Peyer's patch (tissue), 4 donors: Measurements from ENCODE around the gene SMKR1.

Experiments used
- POLR2A ChIP-seq, 2 donors: fragments of 450-650 bp; IDR thresholded peaks; one replicate each; pipeline ENCODE4 v1.5.1; 2017; ENCODE audit warnings: antibody characterized with exemption in 2 of 2, mild to moderate bottlenecking in 2 of 2, moderate library complexity in 2 of 2
- TF ChIP-seq, protein P1 (sequence below), 6 experiments: fragments of 450-650 bp in 4 of 6; fragments of 200-600 bp in 2 of 6; sonication (generic) in 1 of 6; IDR thresholded peaks; one replicate each; pipeline ENCODE4 v1.5.1; 2017 to 2019; ENCODE audit warnings: antibody characterized with exemption in 6 of 6, mild to moderate bottlenecking in 3 of 6, moderate library complexity in 1 of 6

DNA sequence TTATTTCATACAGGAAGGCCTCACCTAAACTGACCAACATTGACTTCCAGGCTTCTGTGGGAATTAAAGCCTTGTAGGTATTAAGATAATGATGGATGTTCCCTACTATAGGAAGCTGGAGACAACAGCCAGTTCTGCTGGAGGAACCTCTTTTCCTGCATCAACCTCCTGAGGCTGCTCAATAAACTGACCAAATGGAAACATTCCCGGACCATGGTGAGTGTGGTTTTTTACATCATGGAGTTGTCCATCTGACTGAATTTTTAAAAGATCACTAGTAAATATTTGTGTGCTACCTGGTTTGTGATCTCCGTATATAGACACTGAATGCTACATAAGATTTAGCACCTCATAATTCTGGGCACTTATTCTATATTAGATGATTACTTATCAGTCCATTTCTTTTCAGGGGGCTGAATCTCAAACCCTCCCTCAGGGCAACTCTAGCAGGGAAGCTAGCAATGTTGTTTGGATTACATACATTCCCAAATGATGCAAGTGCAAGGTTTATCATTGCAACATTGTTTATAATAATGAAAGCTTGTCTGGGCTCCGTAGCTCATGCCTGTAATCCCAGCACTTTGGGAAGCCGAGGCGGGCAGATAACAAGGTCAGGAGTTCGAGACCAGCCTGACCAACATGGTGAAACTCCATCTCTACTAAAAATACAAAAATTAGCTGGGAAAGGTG lies 21.5 kb upstream of the SMKR1 start:
- TF ChIP-seq, protein P1, sequence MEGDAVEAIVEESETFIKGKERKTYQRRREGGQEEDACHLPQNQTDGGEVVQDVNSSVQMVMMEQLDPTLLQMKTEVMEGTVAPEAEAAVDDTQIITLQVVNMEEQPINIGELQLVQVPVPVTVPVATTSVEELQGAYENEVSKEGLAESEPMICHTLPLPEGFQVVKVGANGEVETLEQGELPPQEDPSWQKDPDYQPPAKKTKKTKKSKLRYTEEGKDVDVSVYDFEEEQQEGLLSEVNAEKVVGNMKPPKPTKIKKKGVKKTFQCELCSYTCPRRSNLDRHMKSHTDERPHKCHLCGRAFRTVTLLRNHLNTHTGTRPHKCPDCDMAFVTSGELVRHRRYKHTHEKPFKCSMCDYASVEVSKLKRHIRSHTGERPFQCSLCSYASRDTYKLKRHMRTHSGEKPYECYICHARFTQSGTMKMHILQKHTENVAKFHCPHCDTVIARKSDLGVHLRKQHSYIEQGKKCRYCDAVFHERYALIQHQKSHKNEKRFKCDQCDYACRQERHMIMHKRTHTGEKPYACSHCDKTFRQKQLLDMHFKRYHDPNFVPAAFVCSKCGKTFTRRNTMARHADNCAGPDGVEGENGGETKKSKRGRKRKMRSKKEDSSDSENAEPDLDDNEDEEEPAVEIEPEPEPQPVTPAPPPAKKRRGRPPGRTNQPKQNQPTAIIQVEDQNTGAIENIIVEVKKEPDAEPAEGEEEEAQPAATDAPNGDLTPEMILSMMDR (IDR thresholded peaks at IDR 0.05) = no peak
- no peak for TF ChIP-seq POLR2A (IDR thresholded peaks at IDR 0.05)
